K562 (cell line): Measurements from ENCODE around the gene TBATA. TPM values are rescaled to one million over a fixed set of nuclear protein-coding genes. Genes with fewer than 3 reads are reported as not detected.

ENCODE experiments used
- ATF2 ChIP-seq: sonication (generic); formaldehyde crosslinking; IDR thresholded peaks from 2 replicates; pipeline ENCODE4 v1.8.1; 2022; ENCODE audit warnings: missing genetic modification reagents
- FOXP4 ChIP-seq: sonication (generic); formaldehyde crosslinking; IDR thresholded peaks from 2 replicates; pipeline ENCODE4 v1.8.0; 2022; ENCODE audit warnings: mild to moderate bottlenecking, missing genetic modification reagents, borderline replicate concordance
- MAZ ChIP-seq, 2 experiments: fragments of 450-650 bp in 1 of 2; sonication (generic) in 1 of 2; formaldehyde crosslinking; IDR thresholded peaks in 1 of 2; conservative IDR thresholded peaks in 1 of 2; 2 replicates each; pipeline versions ENCODE4 v1.4.0 to v1.5.0; 2020; ENCODE audit warnings: mild to moderate bottlenecking in 1 of 2, missing genetic modification reagents in 1 of 2
- NR1H2 ChIP-seq: sonication (generic); formaldehyde crosslinking; IDR thresholded peaks from 2 replicates; pipeline ENCODE4 v1.4.0; 2020; ENCODE audit warnings: mild to moderate bottlenecking, missing genetic modification reagents
- PRDM10 ChIP-seq: fragments of 450-650 bp; IDR thresholded peaks from 2 replicates; pipeline ENCODE4 v1.6.1; 2018; ENCODE audit not compliant: partially characterized antibody
- PTRF ChIP-seq: fragments of 450-650 bp; IDR thresholded peaks from 2 replicates; pipeline ENCODE4 v1.6.1; 2016; ENCODE audit warnings: mild to moderate bottlenecking, missing genetic modification characterization, missing compliant biosample characterization
- TAF9B ChIP-seq: fragments of 450-650 bp; IDR thresholded peaks from 2 replicates; pipeline ENCODE4 v1.6.1; 2018; ENCODE audit warnings: mild to moderate bottlenecking; ENCODE audit not compliant: partially characterized antibody
- UBTF ChIP-seq, 2 experiments: IDR thresholded peaks; 2 replicates each; pipeline ENCODE4 v1.6.1; 2012; ENCODE audit warnings: improper control_type of control experiment in 2 of 2, low read depth in 2 of 2, low read length in 2 of 2, borderline replicate concordance in 1 of 2
- ZNF583 ChIP-seq: fragments of 250-450 bp; sonication (Bioruptor Pico); IDR thresholded peaks from 2 replicates; pipeline ENCODE4 v1.4.0; 2020
- ZNF785 ChIP-seq: fragments of 250-450 bp; sonication (Bioruptor Pico); IDR thresholded peaks from 2 replicates; pipeline ENCODE4 v1.4.0; 2020; ENCODE audit warnings: mild to moderate bottlenecking
- polyA plus RNA-seq, 8 experiments: library from polyadenylated mRNA; depleted of rRNA in 4 of 8; stranded (reverse) in 5 of 8; unstranded in 3 of 8; fragments of >200 nt; fragmentation: Nextera tagmentation in 2 of 8; fragmentation: Illumina TruSeq in 1 of 8; extraction: Ambion mirVana in 2 of 8; extraction: Trizol in 1 of 8; gene quantifications; 2 replicates each; pipeline versions ENCODE4 v1.2.1 to v1.2.3, GENCODE V29; 2011 to 2014; ENCODE audit warnings: inconsistent platforms in 1 of 8, missing spikeins in 1 of 8
- total RNA-seq, 7 experiments: library from RNA; depleted of rRNA in 6 of 7; stranded (reverse); fragments of >200 nt in 6 of 7; fragmentation: Illumina TruSeq in 2 of 7; extraction: Trizol in 2 of 7; gene quantifications; 2 replicates each; pipeline versions ENCODE4 v1.2.1 to v1.2.3, GENCODE V29; 2011 to 2021; ENCODE audit warnings: low replicate concordance in 1 of 7

The TBATA gene
- total and polyA plus RNA-seq, 9 of the 15 experiments (the other 6 are each of a cell fraction or from before 2014, with no cell fraction given), result not detected

- TF ChIP-seq UBTF (IDR thresholded peaks at IDR 0.05; ENCODE audit: borderline replicate concordance in 1 of 2, low read depth in 2 of 2, low read length in 2 of 2) (no peak), ATF2 (CRISPR knock-in tag) (no peak), MAZ (CRISPR knock-in tag; conservative IDR thresholded peaks at IDR 0.05 in 1 of 2, IDR thresholded peaks at IDR 0.05 in 1 of 2) (no peak), ZNF785 (CRISPR knock-in tag) (no peak), FOXP4 (CRISPR knock-in tag) (no peak), NR1H2 (CRISPR knock-in tag) (no peak), PRDM10 (no peak), PTRF (tag) (no peak), TAF9B (no peak), ZNF583 (CRISPR knock-in tag) (no peak)
Measured at GRCh38 chr10:70804421-70804808, 19.2 kb upstream of the TBATA start (continued).
